OCI-LY3 (cell line): ENCODE measurements around the gene BIRC6.

Experiments
- CTCF ChIP-seq: fragments of 200-600, 300-600 bp; sonication (generic); IDR thresholded peaks from 2 replicates; pipeline ENCODE4 v1.5.1; 2014; ENCODE audit warnings: antibody characterized with exemption, low read length, low read depth
- EZH2phosphoT487 ChIP-seq: fragments of 200-600 bp; shearing (Covaris generic); IDR thresholded peaks from 2 replicates; pipeline ENCODE4 v1.6.1; 2018; ENCODE audit warnings: antibody characterized with exemption, mixed run types, low read depth

- TF ChIP-seq CTCF (no peak), EZH2phosphoT487 (no peak)
Observed at GRCh38 chr2:32455816-32456215, 99.0 kb downstream of the BIRC6 start.
